GM23248 (cell line): ENCODE measurements around the gene FAM114A1. TPM values are rescaled to one million over a fixed set of nuclear protein-coding genes. Genes with fewer than 3 reads are reported as not detected.

Experiments used
- DNase-seq: peaks from one replicate; pipeline ENCODE4 v3.0.0-alpha.2; 2015
- H2AFZ ChIP-seq: fragments of 200-600 bp; sonication (generic); 2 replicates; pipeline ENCODE4 v1.6.1; 2016; ENCODE audit warnings: antibody characterized with exemption
- H3F3A ChIP-seq: fragments of 200-600 bp; sonication (generic); 2 replicates; pipeline ENCODE4 v1.6.1; 2016; ENCODE audit warnings: mild to moderate bottlenecking, antibody characterized with exemption, mixed run types; ENCODE audit not compliant: insufficient read depth
- H3K27ac ChIP-seq: fragments of 200-600 bp; sonication (generic); 2 replicates; pipeline ENCODE4 v1.5.1; 2016; ENCODE audit warnings: mild to moderate bottlenecking
- H3K27me3 ChIP-seq: fragments of 200-600 bp; sonication (generic); replicated peaks from 2 replicates; pipeline ENCODE4 v1.6.1; 2016; ENCODE audit warnings: mild to moderate bottlenecking; ENCODE audit not compliant: insufficient read depth
- H3K36me3 ChIP-seq: fragments of 200-600 bp; sonication (generic); 2 replicates; pipeline ENCODE4 v1.6.1; 2016; ENCODE audit warnings: low read depth, mild to moderate bottlenecking
- H3K4me1 ChIP-seq: fragments of 200-600 bp; sonication (generic); 2 replicates; pipeline ENCODE4 v1.6.1; 2016; ENCODE audit warnings: mild to moderate bottlenecking; ENCODE audit not compliant: insufficient read depth
- H3K4me2 ChIP-seq: fragments of 200-600 bp; sonication (generic); one replicate; pipeline ENCODE4 v1.6.1; 2016; ENCODE audit warnings: mild to moderate bottlenecking; ENCODE audit not compliant: unreplicated experiment
- H3K4me3 ChIP-seq: fragments of 200-600 bp; sonication (generic); 2 replicates; pipeline ENCODE4 v1.5.1; 2016; ENCODE audit warnings: mild to moderate bottlenecking
- H3K79me2 ChIP-seq: fragments of 200-600 bp; sonication (generic); 2 replicates; pipeline ENCODE4 v1.6.1; 2016; ENCODE audit warnings: mild to moderate bottlenecking; ENCODE audit not compliant: insufficient read depth
- H3K9ac ChIP-seq: fragments of 200-600 bp; sonication (generic); 2 replicates; pipeline ENCODE4 v1.6.1; 2016; ENCODE audit warnings: mild to moderate bottlenecking
- H3K9me2 ChIP-seq: fragments of 200-600 bp; sonication (generic); 2 replicates; pipeline ENCODE4 v1.6.1; 2016; ENCODE audit warnings: mixed run types, mild to moderate bottlenecking, moderate library complexity; ENCODE audit not compliant: insufficient read depth
- H3K9me3 ChIP-seq: fragments of 200-600 bp; sonication (generic); one replicate; pipeline ENCODE4 v1.6.1; 2017; ENCODE audit warnings: low read depth
- H4K20me1 ChIP-seq: fragments of 200-600 bp; sonication (generic); 2 replicates; pipeline ENCODE4 v1.6.0; 2016; ENCODE audit not compliant: insufficient read depth
- EZH2 ChIP-seq: fragments of 200-600 bp; sonication (generic); IDR thresholded peaks from 2 replicates; pipeline ENCODE4 v1.6.1; 2018; ENCODE audit warnings: antibody characterized with exemption, mild to moderate bottlenecking; ENCODE audit not compliant: insufficient read depth, poor library complexity, severe bottlenecking
- EZH2phosphoT487 ChIP-seq: fragments of 200-600 bp; sonication (generic); IDR thresholded peaks from 2 replicates; pipeline ENCODE4 v1.6.1; 2018; ENCODE audit warnings: antibody characterized with exemption, moderate library complexity, mild to moderate bottlenecking, low read depth; ENCODE audit not compliant: insufficient read depth
- whole genome bisulfite sequencing, 2 experiments: methylation state at CpG; one replicate each; pipeline ENCODE4 v1.1.6; 2015 to 2017; ENCODE audit warnings: low lambda C conversion rate in 2 of 2, low coverage in 1 of 2; ENCODE audit errors: missing lambda C conversion rate in 2 of 2; 5-methylcytosine and 5-hydroxymethylcytosine counted together
- in situ Hi-C: fragments of 300-500 bp; cut with MboI; formaldehyde crosslinking; loops from 2 replicates; pipeline ENCODE4 v1.15.0; 2020
- polyA plus RNA-seq: library from polyadenylated mRNA; unstranded; fragments of >200 nt; fragmentation: Nextera tagmentation; extraction: Ambion mirVana; gene quantifications from 2 replicates; pipeline ENCODE4 v1.2.1, GENCODE V29; 2016
- total RNA-seq: library from RNA; depleted of rRNA; stranded (reverse); fragments of >200 nt; shearing (Covaris generic); gene quantifications from 2 replicates; pipeline ENCODE4 v1.2.3, GENCODE V29; 2014

FAM114A1 gene
- total and polyA plus RNA-seq, 2 experiments from 2014 or later, result 237 to 318 TPM

- 86 to 87% methylated on average over 11 of the region's 11 CpGs for WGBS, 2 experiments
- H3K79me2 ChIP-seq, result no peaks in the 10 kb centered on the region
- H3K9me3 ChIP-seq, result no peaks in the 10 kb centered on the region
- no peaks in the 10 kb centered on the region for H4K20me1 ChIP-seq
- H3K27ac ChIP-seq, result no peak overlapping the region
- H3F3A ChIP-seq, result peaks cover 16% of the 10 kb centered on the region; the same call in 1 of the 2 replicates
- DNase-seq, result no peak
- no peak overlapping the region for H3K4me3 ChIP-seq
- in situ Hi-C loops, result loop anchor here (25.0 kb wide), 1 partner anchor 97 kb away; the partner anchor contains the start of gene KLHL5
- no peaks in the 10 kb centered on the region for H3K36me3 ChIP-seq
- H3K9me2 ChIP-seq, result no peaks in the 10 kb centered on the region
- H3K4me1 ChIP-seq, result peaks cover 17% of the 10 kb centered on the region
- H3K27me3 ChIP-seq, result no peaks in the 10 kb centered on the region
- H3K9ac ChIP-seq, result no peak overlapping the region
- no peak for TF ChIP-seq EZH2
- TF ChIP-seq EZH2phosphoT487, result no peak
- no peak overlapping the region for H2AFZ ChIP-seq
- no peak overlapping the region for H3K4me2 ChIP-seq
Measured at GRCh38 chr4:38964942-38965775, 97.6 kb downstream of the FAM114A1 start.

DNA sequence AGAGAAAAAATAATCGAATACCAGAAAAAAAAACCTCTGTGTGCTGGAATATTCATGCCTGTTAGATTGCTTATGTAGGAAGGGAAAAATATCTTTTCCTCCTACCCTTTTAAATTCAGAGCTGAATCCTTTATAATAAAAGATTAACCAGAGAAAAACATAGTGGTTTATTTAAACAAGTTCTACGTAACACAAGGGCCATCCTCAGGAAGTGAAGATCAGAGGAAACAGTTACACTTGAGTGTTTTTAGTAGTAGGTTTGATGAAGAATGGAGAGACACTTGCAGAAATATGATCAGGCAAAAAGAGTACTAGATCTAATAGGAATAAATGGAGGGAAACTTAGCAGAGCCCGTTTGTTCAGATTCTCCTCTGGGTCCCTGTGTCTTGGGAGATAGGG, 98.3 kb downstream of the FAM114A1 start:
- H3F3A ChIP-seq, result peaks cover 16% of the 10 kb centered on the region; the same call in 1 of the 2 replicates
- no peaks in the 10 kb centered on the region for H3K9me3 ChIP-seq
- 90% methylated on average over 3 of the region's 3 CpGs for WGBS, 2 experiments
- H3K27ac ChIP-seq, result no peak overlapping the region
- no peak for DNase-seq
- no peak for TF ChIP-seq EZH2phosphoT487
- no peak for TF ChIP-seq EZH2
- H3K9me2 ChIP-seq, result no peaks in the 10 kb centered on the region
- H3K36me3 ChIP-seq, result no peaks in the 10 kb centered on the region
- no peaks in the 10 kb centered on the region for H3K79me2 ChIP-seq
- H3K4me3 ChIP-seq, result no peak overlapping the region
- in situ Hi-C loops, result loop anchor here (25.0 kb wide), 1 partner anchor 96 kb away; the partner anchor contains the start of gene KLHL5
- H3K4me1 ChIP-seq, result peaks cover 17% of the 10 kb centered on the region
- peak overlapping the region; percentile 40 for H2AFZ ChIP-seq
- no peaks in the 10 kb centered on the region for H3K27me3 ChIP-seq
- no peak overlapping the region for H3K4me2 ChIP-seq
- H4K20me1 ChIP-seq, result no peaks in the 10 kb centered on the region
- H3K9ac ChIP-seq, result no peak overlapping the region

- H2AFZ ChIP-seq, result peak overlapping the region; percentile 56
- no peaks in the 10 kb centered on the region for H3K9me3 ChIP-seq
- H3K4me1 ChIP-seq, result peaks cover 17% of the 10 kb centered on the region
- H3K36me3 ChIP-seq, result no peaks in the 10 kb centered on the region
- peak; percentile 92 for DNase-seq
- in situ Hi-C loops, result loop anchor here (25.0 kb wide), 1 partner anchor 95 kb away; the partner anchor contains the start of gene KLHL5
- no peak overlapping the region for H3K4me3 ChIP-seq
- peaks cover 16% of the 10 kb centered on the region; the same call in 1 of the 2 replicates for H3F3A ChIP-seq
- H3K27me3 ChIP-seq, result no peaks in the 10 kb centered on the region
- no peaks in the 10 kb centered on the region for H4K20me1 ChIP-seq
- WGBS, 2 experiments, result 68 to 74% methylated on average over 7 of the region's 7 CpGs
- H3K9ac ChIP-seq, result peak overlapping the region; percentile 70
- peak overlapping the region; percentile 20 for H3K4me2 ChIP-seq
- no peaks in the 10 kb centered on the region for H3K9me2 ChIP-seq
- TF ChIP-seq EZH2 (no peak), EZH2phosphoT487 (no peak)
- peak overlapping the region; percentile 95 for H3K27ac ChIP-seq
- H3K79me2 ChIP-seq, result no peaks in the 10 kb centered on the region
Measured at GRCh38 chr4:38967260-38968095, 99.9 kb downstream of the FAM114A1 start.

- no peaks in the 10 kb centered on the region for H3K27me3 ChIP-seq
- H3K79me2 ChIP-seq, result no peaks in the 10 kb centered on the region
- no peak overlapping the region for H3K9ac ChIP-seq
- H2AFZ ChIP-seq, result no peak overlapping the region
- H4K20me1 ChIP-seq, result no peaks in the 10 kb centered on the region
- H3K9me3 ChIP-seq, result no peaks in the 10 kb centered on the region
- WGBS, 2 experiments, result 88 to 94% methylated on average over 5 of the region's 5 CpGs
- no peaks in the 10 kb centered on the region for H3K9me2 ChIP-seq
- no peak overlapping the region for H3K27ac ChIP-seq
- TF ChIP-seq EZH2phosphoT487 (no peak), EZH2 (no peak)
- DNase-seq, result no peak
- H3K4me3 ChIP-seq, result no peak overlapping the region
- H3K4me2 ChIP-seq, result no peak overlapping the region
- H3K36me3 ChIP-seq, result no peaks in the 10 kb centered on the region
- peaks cover 17% of the 10 kb centered on the region for H3K4me1 ChIP-seq
- in situ Hi-C loops, result loop anchor here (25.0 kb wide), 1 partner anchor 94 kb away; the partner anchor contains the start of gene KLHL5
- peaks cover 16% of the 10 kb centered on the region; the same call in 1 of the 2 replicates for H3F3A ChIP-seq
Measured at GRCh38 chr4:38968668-38969067, 101.1 kb downstream of the FAM114A1 start.
